Measurements from ENCODE around the gene ZNF683. TPM values are rescaled to one million over a fixed set of nuclear protein-coding genes. Genes with fewer than 3 reads are reported as not detected.

The ZNF683 gene
- total RNA-seq, 2 experiments from 2014 or later = 0.69 to 1.3 TPM

DNA sequence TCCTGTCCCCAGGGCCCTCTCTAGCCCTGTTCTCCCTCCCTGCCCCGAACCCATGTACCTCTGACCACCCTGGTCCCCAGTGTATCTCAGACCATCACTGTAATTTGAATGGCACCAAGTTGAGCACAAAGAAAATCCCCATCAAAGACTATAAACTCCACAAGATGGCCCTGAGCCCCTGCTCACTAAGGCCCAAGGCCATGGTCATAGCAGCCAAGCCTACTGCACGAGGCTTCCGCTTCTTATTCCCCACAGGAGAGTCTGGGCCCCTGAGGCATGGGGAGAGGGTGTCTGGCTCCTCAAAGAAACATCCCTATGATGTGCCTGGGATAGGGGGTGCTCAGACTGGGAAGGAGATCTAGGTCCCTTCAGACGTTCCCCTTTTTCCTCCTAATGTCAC, 4.5 kb downstream of the ZNF683 start:
- Mint-ChIP-seq H3K27me3 (peaks cover 3% of the 10 kb centered on the region), H3K4me1 (ENCODE audit: low read depth) (peaks cover 50% of the 10 kb centered on the region), H3K4me3 (no peak overlapping the region), H3K9me3 (no peaks in the 10 kb centered on the region), H3K27ac (no peak overlapping the region), H3K36me3 (ENCODE audit: low read depth) (peaks cover 5% of the 10 kb centered on the region)
- ATAC-seq (no peak), DNase-seq (no peak)
- intact Hi-C loops (cut with micrococcal nuclease) = no loop called here
- ChIA-PET CTCF (interaction anchor here (1.7 to 1.8 kb wide), 2 partner anchors 46 to 80 kb away, joined by 3 to 4 read pairs; no protein-coding TSS in a partner anchor), POLR2A (no interaction called here)
- TF ChIP-seq, protein P1, sequence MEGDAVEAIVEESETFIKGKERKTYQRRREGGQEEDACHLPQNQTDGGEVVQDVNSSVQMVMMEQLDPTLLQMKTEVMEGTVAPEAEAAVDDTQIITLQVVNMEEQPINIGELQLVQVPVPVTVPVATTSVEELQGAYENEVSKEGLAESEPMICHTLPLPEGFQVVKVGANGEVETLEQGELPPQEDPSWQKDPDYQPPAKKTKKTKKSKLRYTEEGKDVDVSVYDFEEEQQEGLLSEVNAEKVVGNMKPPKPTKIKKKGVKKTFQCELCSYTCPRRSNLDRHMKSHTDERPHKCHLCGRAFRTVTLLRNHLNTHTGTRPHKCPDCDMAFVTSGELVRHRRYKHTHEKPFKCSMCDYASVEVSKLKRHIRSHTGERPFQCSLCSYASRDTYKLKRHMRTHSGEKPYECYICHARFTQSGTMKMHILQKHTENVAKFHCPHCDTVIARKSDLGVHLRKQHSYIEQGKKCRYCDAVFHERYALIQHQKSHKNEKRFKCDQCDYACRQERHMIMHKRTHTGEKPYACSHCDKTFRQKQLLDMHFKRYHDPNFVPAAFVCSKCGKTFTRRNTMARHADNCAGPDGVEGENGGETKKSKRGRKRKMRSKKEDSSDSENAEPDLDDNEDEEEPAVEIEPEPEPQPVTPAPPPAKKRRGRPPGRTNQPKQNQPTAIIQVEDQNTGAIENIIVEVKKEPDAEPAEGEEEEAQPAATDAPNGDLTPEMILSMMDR (IDR thresholded peaks at IDR 0.05) = no peak

DNA sequence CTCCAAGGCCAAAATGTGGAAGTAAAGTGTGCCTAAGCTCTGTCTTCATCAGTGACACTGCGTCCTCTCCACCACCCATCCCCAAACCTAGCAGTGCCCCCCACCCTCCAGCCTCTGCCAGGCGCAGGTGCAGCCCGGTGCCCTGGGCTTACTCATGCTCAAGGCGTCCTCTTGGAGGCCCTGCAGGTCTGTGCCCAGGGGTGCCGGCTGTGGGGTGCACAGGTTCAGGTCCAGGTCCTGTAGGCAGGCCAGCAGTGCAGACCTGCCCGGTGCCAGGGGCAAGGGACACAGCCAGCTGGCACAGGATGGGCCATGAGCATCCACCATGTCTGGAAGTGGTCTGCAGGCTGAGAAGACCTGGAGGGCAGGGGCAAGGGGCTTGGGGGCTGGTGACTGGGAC, 5.1 kb downstream of the ZNF683 start:
- H3K27ac Mint-ChIP-seq = no peak overlapping the region
- peaks cover 45% of the 10 kb centered on the region for H3K4me1 Mint-ChIP-seq (ENCODE audit: low read depth)
- POLR2A ChIA-PET = no interaction called here
- H3K9me3 Mint-ChIP-seq = no peaks in the 10 kb centered on the region
- CTCF ChIA-PET = interaction anchor here (1.7 to 1.8 kb wide), 3 partner anchors 46 to 79 kb away, joined by 3 to 5 read pairs (median 4); no protein-coding TSS in a partner anchor
- H3K4me3 Mint-ChIP-seq = no peak overlapping the region
- peaks cover 3% of the 10 kb centered on the region for H3K27me3 Mint-ChIP-seq
- TF ChIP-seq, protein P1 (IDR thresholded peaks at IDR 0.05) = no peak
- peaks cover 5% of the 10 kb centered on the region for H3K36me3 Mint-ChIP-seq (ENCODE audit: low read depth)
- intact Hi-C loops (cut with micrococcal nuclease) = no loop called here
- no peak for DNase-seq
- ATAC-seq = no peak

DNA sequence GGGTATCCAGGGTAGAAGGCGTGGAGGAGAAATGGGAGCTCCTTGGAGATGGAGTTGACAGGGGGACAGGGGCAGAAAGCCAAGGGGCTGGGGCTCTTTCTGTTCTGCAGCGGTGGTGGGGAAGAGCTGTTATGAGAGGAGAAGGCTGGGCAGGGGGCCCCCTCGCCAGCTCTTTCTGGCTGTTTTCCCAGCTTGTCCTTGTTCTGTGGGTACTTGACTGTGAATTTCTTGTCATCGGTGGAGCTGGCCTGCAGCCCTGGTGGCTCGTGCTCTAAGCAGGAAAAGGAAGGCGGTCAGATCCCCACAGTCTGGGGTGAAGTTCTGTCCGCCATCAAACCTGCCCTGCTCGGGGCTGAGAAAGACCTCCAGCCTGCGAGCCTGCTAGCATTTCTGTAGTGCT, 7.6 kb downstream of the ZNF683 start:
- ChIA-PET CTCF (interaction anchor here (1.0 to 4.1 kb wide), 24 partner anchors 9 to 307 kb away, joined by 3 to 53 read pairs (median 7); partner anchors contain the start of genes CEP85, LIN28A, ZNF593 and ZNF683), POLR2A (interaction anchor here (0.9 to 2.2 kb wide), 4 partner anchors 9 to 130 kb away, joined by 3 to 13 read pairs (median 4); no protein-coding TSS in a partner anchor)
- Mint-ChIP-seq H3K36me3 (ENCODE audit: low read depth) (no peaks in the 10 kb centered on the region), H3K27ac (no peak overlapping the region), H3K4me3 (no peak overlapping the region), H3K27me3 (peaks cover 17% of the 10 kb centered on the region), H3K9me3 (no peaks in the 10 kb centered on the region), H3K4me1 (ENCODE audit: low read depth) (peaks cover 35% of the 10 kb centered on the region)
- TF ChIP-seq, protein P1 (IDR thresholded peaks at IDR 0.05) = no peak
- DNase-seq (no peak), ATAC-seq (no peak)
- intact Hi-C loops (cut with micrococcal nuclease) = no loop called here

DNA sequence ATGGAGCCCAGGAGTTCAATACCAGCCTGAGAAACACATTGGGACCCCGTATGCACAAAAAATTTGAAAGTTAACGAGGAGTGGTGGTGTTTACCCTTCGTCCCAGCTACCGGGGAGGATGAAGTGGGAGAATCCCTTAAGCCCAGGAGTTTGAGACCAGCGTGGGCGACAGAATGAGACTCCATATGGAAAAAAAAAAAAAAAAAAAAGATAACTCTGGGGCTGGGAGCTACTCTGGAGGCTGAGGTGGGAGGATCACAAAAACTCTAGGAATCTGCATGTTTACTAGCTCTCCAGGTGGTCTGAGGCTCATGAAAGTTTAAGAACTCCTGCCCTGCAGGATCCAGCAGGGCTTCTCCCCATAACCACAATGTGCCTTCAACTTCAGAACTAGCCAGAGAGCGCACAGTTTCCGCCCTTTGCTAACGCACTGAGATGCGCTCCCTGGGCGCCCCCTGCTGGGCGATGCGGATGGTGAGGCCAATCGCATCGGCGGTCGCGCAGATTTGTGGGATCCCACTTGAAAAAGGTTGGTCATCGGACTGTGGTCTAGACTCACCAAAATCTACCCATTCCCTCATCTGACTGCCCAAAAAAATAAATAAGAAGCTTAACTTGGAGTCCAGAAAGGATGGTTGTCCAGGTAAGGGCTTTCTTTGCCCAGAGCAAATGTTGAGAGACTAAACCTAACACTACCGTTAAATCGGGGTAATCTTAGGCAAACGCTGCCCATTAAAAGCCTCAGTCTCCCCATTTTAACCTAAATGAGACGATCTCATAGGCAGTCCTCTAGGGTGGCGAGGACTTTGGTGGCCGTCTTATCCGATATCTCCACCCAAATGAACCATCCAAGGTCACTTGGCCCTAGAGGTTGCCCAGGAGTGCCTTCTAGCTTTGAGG, 8.8 kb downstream of the ZNF683 start:
- TF ChIP-seq, protein P1 (IDR thresholded peaks at IDR 0.05) = peak; percentile 98
- H3K4me1 Mint-ChIP-seq (ENCODE audit: low read depth) = peaks cover 43% of the 10 kb centered on the region

More for the DNA sequence above, 8.8 kb downstream of the ZNF683 start:
- peak; percentile 94 for DNase-seq
- intact Hi-C loops (cut with micrococcal nuclease) = no loop called here
- peaks cover 17% of the 10 kb centered on the region for H3K27me3 Mint-ChIP-seq
- no peaks in the 10 kb centered on the region for H3K36me3 Mint-ChIP-seq (ENCODE audit: low read depth)
- H3K9me3 Mint-ChIP-seq = no peaks in the 10 kb centered on the region
- ChIA-PET POLR2A (interaction anchor here (0.6 to 2.2 kb wide), 12 partner anchors 9 to 128 kb away, joined by 3 to 13 read pairs (median 3); partner anchors contain the start of gene DHDDS), CTCF (interaction anchor here (0.6 to 4.1 kb wide), 54 partner anchors 9 to 465 kb away, joined by 3 to 53 read pairs (median 4); partner anchors contain the start of genes CEP85, CRYBG2, LIN28A and ZNF593)
- no peak overlapping the region for H3K27ac Mint-ChIP-seq
- ATAC-seq = peak; percentile 70
- H3K4me3 Mint-ChIP-seq = no peak overlapping the region

Measured in activated CD8-positive, alpha-beta T cell treated with anti-CD3 and anti-CD28 coated beads for 36 hours (primary cell).